ENCODE data around the gene CPEB1.

CPEB1 gene

GRCh38 chr15:82624438-82624837 lies 22.7 kb downstream of the CPEB1 start:
- no peak for TF ChIP-seq CTCF (IDR thresholded peaks at IDR 0.05; ENCODE audit: low read depth, low read length, missing control alignments)
- H3K4me3 ChIP-seq (ENCODE audit: low read depth, low read length), result no peak overlapping the region
- DNase-seq (ENCODE audit: low read depth), result no peak

- no peak overlapping the region for H3K4me3 ChIP-seq (ENCODE audit: low read depth, low read length)
- no peak for DNase-seq (ENCODE audit: low read depth)
- no peak for TF ChIP-seq CTCF (IDR thresholded peaks at IDR 0.05; ENCODE audit: low read depth, low read length, missing control alignments)
Measured at GRCh38 chr15:82624008-82624407, 23.2 kb downstream of the CPEB1 start.

GRCh38 chr15:82621970-82622369 lies 25.2 kb downstream of the CPEB1 start:
- H3K4me3 ChIP-seq (ENCODE audit: low read depth, low read length), result no peak overlapping the region
- DNase-seq (ENCODE audit: low read depth), result no peak
- no peak for TF ChIP-seq CTCF (IDR thresholded peaks at IDR 0.05; ENCODE audit: low read depth, low read length, missing control alignments)

- no peak for TF ChIP-seq CTCF (IDR thresholded peaks at IDR 0.05; ENCODE audit: low read depth, low read length, missing control alignments)
- H3K4me3 ChIP-seq (ENCODE audit: low read depth, low read length), result no peak overlapping the region
- DNase-seq (ENCODE audit: low read depth), result no peak
Measured at GRCh38 chr15:82613747-82614146, 33.4 kb downstream of the CPEB1 start.

- TF ChIP-seq CTCF (IDR thresholded peaks at IDR 0.05; ENCODE audit: low read depth, low read length, missing control alignments), result no peak
- no peak for DNase-seq (ENCODE audit: low read depth)
- H3K4me3 ChIP-seq (ENCODE audit: low read depth, low read length), result no peak overlapping the region
Measured at GRCh38 chr15:82611348-82611747, 35.8 kb downstream of the CPEB1 start.

- no peak overlapping the region for H3K4me3 ChIP-seq (ENCODE audit: low read depth, low read length)
- no peak for TF ChIP-seq CTCF (IDR thresholded peaks at IDR 0.05; ENCODE audit: low read depth, low read length, missing control alignments)
- DNase-seq (ENCODE audit: low read depth), result no peak
Measured at GRCh38 chr15:82602195-82602594, 45.0 kb downstream of the CPEB1 start.

GRCh38 chr15:82599862-82600261 lies 47.3 kb downstream of the CPEB1 start:
- DNase-seq (ENCODE audit: low read depth), result no peak
- TF ChIP-seq CTCF (IDR thresholded peaks at IDR 0.05; ENCODE audit: low read depth, low read length, missing control alignments), result no peak
- H3K4me3 ChIP-seq (ENCODE audit: low read depth, low read length), result no peak overlapping the region

Measured in GM12864 (cell line).